Body of pancreas (tissue), 4 donors: ENCODE data around the gene ING3.

Experiments used
- CTCF ChIP-seq, 7 experiments: fragments of 450-650 bp in 4 of 7; fragments of 200-600 bp in 3 of 7; sonication (generic) in 3 of 7; IDR thresholded peaks; one replicate each; pipeline ENCODE4 v1.5.1; 2016 to 2019; ENCODE audit warnings: antibody characterized with exemption in 7 of 7
- POLR2A ChIP-seq, 3 donors: fragments of 450-650 bp; IDR thresholded peaks; one replicate each; pipeline ENCODE4 v1.6.1; 2016; ENCODE audit warnings: antibody characterized with exemption in 3 of 3, mild to moderate bottlenecking in 2 of 3

- TF ChIP-seq CTCF (IDR thresholded peaks at IDR 0.05) (no peak), POLR2A (IDR thresholded peaks at IDR 0.05) (no peak)
Observed at GRCh38 chr7:120964088-120964487, 13.5 kb downstream of the ING3 start.
